ENCODE data around the gene MAP4K3.
"Not testable (repeated sequence)": the region's sequence is repeated elsewhere in the genome, so short reads cannot be mapped to it uniquely, and the experiment has no call there.

The MAP4K3 gene

GRCh38 chr2:39252888-39253518, 184.1 kb downstream of the MAP4K3 start:
- TF ChIP-seq CTCF (IDR thresholded peaks at IDR 0.05; ENCODE audit: control insufficient read depth, extremely low read depth, insufficient read depth), result no peak
- no peak overlapping the region for H3K4me3 ChIP-seq (ENCODE audit: low read depth, low read length)
- DNase-seq (ENCODE audit: low read depth), result no peak

- no peak overlapping the region for H3K4me3 ChIP-seq (ENCODE audit: low read depth, low read length)
- no peak for DNase-seq (ENCODE audit: low read depth)
- no peak for TF ChIP-seq CTCF (IDR thresholded peaks at IDR 0.05; ENCODE audit: control insufficient read depth, extremely low read depth, insufficient read depth)
These were observed 189.5 kb downstream of the MAP4K3 start for GRCh38 chr2:39247512-39248043.

- DNase-seq (ENCODE audit: low read depth), result no peak
- H3K4me3 ChIP-seq (ENCODE audit: low read depth, low read length), result no peak overlapping the region
- no peak for TF ChIP-seq CTCF (IDR thresholded peaks at IDR 0.05; ENCODE audit: control insufficient read depth, extremely low read depth, insufficient read depth)
These were observed 190.6 kb downstream of the MAP4K3 start for GRCh38 chr2:39246382-39246980.

- H3K4me3 ChIP-seq (ENCODE audit: low read depth, low read length); DNase-seq (ENCODE audit: low read depth): not testable (repeated sequence)
These were observed 192.0 kb downstream of the MAP4K3 start for GRCh38 chr2:39244963-39245625.

- not testable (repeated sequence) for DNase-seq (ENCODE audit: low read depth); H3K4me3 ChIP-seq (ENCODE audit: low read depth, low read length)
These were observed 192.7 kb downstream of the MAP4K3 start for GRCh38 chr2:39244241-39244862.

- DNase-seq (ENCODE audit: low read depth), result no peak
- TF ChIP-seq CTCF (IDR thresholded peaks at IDR 0.05; ENCODE audit: control insufficient read depth, extremely low read depth, insufficient read depth), result no peak
- no peak within 1 kb of the TSS for H3K4me3 ChIP-seq (ENCODE audit: low read depth, low read length)
These were observed 193.5 kb downstream of the MAP4K3 start, which contains the start of gene CDKL4 for GRCh38 chr2:39243469-39244123. CDKL4 (minus strand) TSS chr2:39243970.

- H3K4me3 ChIP-seq (ENCODE audit: low read depth, low read length), result no peak overlapping the region
- DNase-seq (ENCODE audit: low read depth), result no peak
- no peak for TF ChIP-seq CTCF (IDR thresholded peaks at IDR 0.05; ENCODE audit: control insufficient read depth, extremely low read depth, insufficient read depth)
These were observed 195.5 kb downstream of the MAP4K3 start for GRCh38 chr2:39241588-39241987.

All from LNCaP clone FGC (cell line).